Measurements from ENCODE around the gene FAM107A. TPM values are rescaled to one million over a fixed set of nuclear protein-coding genes. Genes with fewer than 3 reads are reported as not detected.

Gene FAM107A
- polyA plus RNA-seq, 3 donors, result not detected

DNA sequence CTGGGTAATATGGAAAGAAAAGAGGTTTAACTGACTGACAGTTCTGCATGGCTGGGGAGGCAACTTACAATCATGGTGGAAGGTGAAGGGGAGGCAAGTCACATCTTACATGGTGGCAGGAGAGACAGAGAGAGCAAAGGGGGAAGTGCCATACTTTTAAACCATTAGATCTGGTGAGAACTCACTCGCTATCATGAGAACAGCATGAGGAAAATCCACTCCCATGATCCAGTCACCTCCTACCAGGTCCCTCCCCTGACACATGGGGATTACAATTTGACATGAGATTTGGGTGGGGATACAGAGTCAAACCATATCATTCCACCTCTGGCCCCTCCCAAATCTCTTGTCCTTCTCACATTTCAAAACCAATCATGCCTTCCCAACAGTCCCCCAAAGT is 24.2 kb downstream of the FAM107A start:
- Mint-ChIP-seq H3K36me3 (no peaks in the 10 kb centered on the region), H3K27me3 (ENCODE audit: low read depth in 3 of 3) (peaks cover 2 to 7% (median 5%) of the 10 kb centered on the region in 3 donors), H3K4me1 (no peaks in the 10 kb centered on the region), H3K4me3 (no peak overlapping the region), H3K9me3 (peaks cover 0 to 13% (median 8%) of the 10 kb centered on the region in 7 donors), H3K27ac (no peak overlapping the region)
- no peak overlapping the region for H3K9ac ChIP-seq (ENCODE audit: insufficient read depth, low read length, poor library complexity, severe bottlenecking)
- no peak overlapping the region for H3K4me2 ChIP-seq (replicated peaks; ENCODE audit: extremely low read depth, low read length, poor library complexity, severe bottlenecking)
- TF ChIP-seq, protein P1, sequence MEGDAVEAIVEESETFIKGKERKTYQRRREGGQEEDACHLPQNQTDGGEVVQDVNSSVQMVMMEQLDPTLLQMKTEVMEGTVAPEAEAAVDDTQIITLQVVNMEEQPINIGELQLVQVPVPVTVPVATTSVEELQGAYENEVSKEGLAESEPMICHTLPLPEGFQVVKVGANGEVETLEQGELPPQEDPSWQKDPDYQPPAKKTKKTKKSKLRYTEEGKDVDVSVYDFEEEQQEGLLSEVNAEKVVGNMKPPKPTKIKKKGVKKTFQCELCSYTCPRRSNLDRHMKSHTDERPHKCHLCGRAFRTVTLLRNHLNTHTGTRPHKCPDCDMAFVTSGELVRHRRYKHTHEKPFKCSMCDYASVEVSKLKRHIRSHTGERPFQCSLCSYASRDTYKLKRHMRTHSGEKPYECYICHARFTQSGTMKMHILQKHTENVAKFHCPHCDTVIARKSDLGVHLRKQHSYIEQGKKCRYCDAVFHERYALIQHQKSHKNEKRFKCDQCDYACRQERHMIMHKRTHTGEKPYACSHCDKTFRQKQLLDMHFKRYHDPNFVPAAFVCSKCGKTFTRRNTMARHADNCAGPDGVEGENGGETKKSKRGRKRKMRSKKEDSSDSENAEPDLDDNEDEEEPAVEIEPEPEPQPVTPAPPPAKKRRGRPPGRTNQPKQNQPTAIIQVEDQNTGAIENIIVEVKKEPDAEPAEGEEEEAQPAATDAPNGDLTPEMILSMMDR (IDR thresholded peaks at IDR 0.05), result no peak
- H2AFZ ChIP-seq (ENCODE audit: insufficient read depth, low read depth, low read length, poor library complexity, severe bottlenecking), result no peak overlapping the region
- no peaks in the 10 kb centered on the region for H3K36me3 ChIP-seq (replicated peaks in 1 of 2; ENCODE audit: control insufficient read depth in 1 of 2, insufficient read depth in 2 of 2, low read length in 2 of 2)
- WGBS (ENCODE audit: insufficient coverage), result no CpG with 5 or more reads among the region's 1 CpG
- no peaks in the 10 kb centered on the region for H3K4me1 ChIP-seq (ENCODE audit: control insufficient read depth in 1 of 2, insufficient read depth in 2 of 2, low read length in 2 of 2)
- no peak for DNase-seq
- no peaks in the 10 kb centered on the region for H3K9me3 ChIP-seq (replicated peaks in 1 of 2; ENCODE audit: control insufficient read depth in 1 of 2, insufficient read depth in 1 of 2, low read length in 2 of 2)
- H3K27ac ChIP-seq (ENCODE audit: low read depth in 1 of 2, low read length in 2 of 2), result no peak overlapping the region
- H4K20me1 ChIP-seq (ENCODE audit: insufficient read depth, low read length), result no peaks in the 10 kb centered on the region
- intact Hi-C loops (cut with micrococcal nuclease), result no loop called here
- no peaks in the 10 kb centered on the region for H3K27me3 ChIP-seq (ENCODE audit: control insufficient read depth in 2 of 2, insufficient read depth in 2 of 2, low read length in 2 of 2)
- H3K79me2 ChIP-seq (ENCODE audit: insufficient read depth, low read length), result no peaks in the 10 kb centered on the region
- no peak overlapping the region for H3K4me3 ChIP-seq (replicated peaks in 1 of 3; ENCODE audit: low read depth in 2 of 3, low read length in 3 of 3)

DNA sequence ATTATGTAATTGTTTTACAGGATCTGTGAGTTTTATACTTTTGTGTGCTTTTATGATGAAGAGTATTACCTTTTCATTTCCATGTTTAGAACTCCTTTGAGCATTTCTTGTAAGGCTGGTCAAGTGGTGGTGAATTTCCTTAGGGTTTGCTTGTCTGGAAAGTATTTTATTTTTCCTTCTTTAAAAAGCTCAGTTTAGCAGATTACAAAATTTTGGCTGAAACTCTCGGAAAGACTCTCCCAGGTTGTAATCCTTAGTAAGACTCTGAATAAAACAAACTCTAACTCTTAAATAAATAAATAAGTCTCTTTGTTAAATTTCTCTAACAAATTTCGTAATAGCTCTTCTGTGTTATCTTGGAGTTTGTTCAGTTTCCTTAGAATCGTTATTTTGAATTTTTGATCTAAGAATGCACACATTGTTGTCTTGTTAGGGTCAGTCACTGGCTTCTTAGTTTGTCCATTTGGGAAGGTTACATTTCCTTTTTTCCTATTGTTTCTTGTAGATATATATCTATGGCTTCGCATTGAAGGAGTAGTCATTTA is 25.5 kb downstream of the FAM107A start:
- Mint-ChIP-seq H3K9me3 (peaks cover 0 to 14% (median 8%) of the 10 kb centered on the region in 7 donors), H3K4me3 (no peak overlapping the region), H3K27me3 (ENCODE audit: low read depth in 3 of 3) (peaks cover 5 to 7% (median 5%) of the 10 kb centered on the region in 3 donors), H3K36me3 (no peaks in the 10 kb centered on the region), H3K4me1 (no peaks in the 10 kb centered on the region), H3K27ac (no peak overlapping the region)
- Histone ChIP-seq H3K9ac (ENCODE audit: insufficient read depth, low read length, poor library complexity, severe bottlenecking) (no peak overlapping the region), H3K9me3 (replicated peaks in 1 of 2; ENCODE audit: control insufficient read depth in 1 of 2, insufficient read depth in 1 of 2, low read length in 2 of 2) (no peaks in the 10 kb centered on the region), H3K79me2 (ENCODE audit: insufficient read depth, low read length) (no peaks in the 10 kb centered on the region), H3K36me3 (replicated peaks in 1 of 2; ENCODE audit: control insufficient read depth in 1 of 2, insufficient read depth in 2 of 2, low read length in 2 of 2) (no peaks in the 10 kb centered on the region), H2AFZ (ENCODE audit: insufficient read depth, low read depth, low read length, poor library complexity, severe bottlenecking) (no peak overlapping the region), H3K4me2 (replicated peaks; ENCODE audit: extremely low read depth, low read length, poor library complexity, severe bottlenecking) (no peak overlapping the region), H3K27ac (ENCODE audit: low read depth in 1 of 2, low read length in 2 of 2) (no peak overlapping the region), H4K20me1 (ENCODE audit: insufficient read depth, low read length) (no peaks in the 10 kb centered on the region), H3K4me3 (replicated peaks in 1 of 3; ENCODE audit: low read depth in 2 of 3, low read length in 3 of 3) (no peak overlapping the region), H3K27me3 (ENCODE audit: control insufficient read depth in 2 of 2, insufficient read depth in 2 of 2, low read length in 2 of 2) (no peaks in the 10 kb centered on the region), H3K4me1 (ENCODE audit: control insufficient read depth in 1 of 2, insufficient read depth in 2 of 2, low read length in 2 of 2) (no peaks in the 10 kb centered on the region)
- WGBS (ENCODE audit: insufficient coverage), result no CpG with 5 or more reads among the region's 4 CpGs
- TF ChIP-seq, protein P1 (IDR thresholded peaks at IDR 0.05), result no peak
- DNase-seq, result no peak
- intact Hi-C loops (cut with micrococcal nuclease), result no loop called here

All from CD14-positive monocyte (primary cell).